Chondrocyte (in vitro differentiated cells): ENCODE data around the gene GTF2IRD1. TPM values are rescaled to one million over a fixed set of nuclear protein-coding genes. Genes with fewer than 3 reads are reported as not detected.
"Not testable (repeated sequence)": the region's sequence is repeated elsewhere in the genome, so short reads cannot be mapped to it uniquely, and the experiment has no call there.

Experiments
- DNase-seq: peaks from one replicate; pipeline ENCODE4 v3.0.0; 2021; ENCODE audit warnings: mixed read lengths, low spot score
- H3K27ac Mint-ChIP-seq: one replicate; pipeline ENCODE4 v1.8.0; 2021; ENCODE audit warnings: mild to moderate bottlenecking, moderate library complexity, mixed read lengths; ENCODE audit not compliant: unreplicated experiment
- H3K27me3 Mint-ChIP-seq: 2 replicates; pipeline ENCODE4 v1.8.0; 2021; ENCODE audit warnings: low read depth, mixed read lengths
- H3K36me3 Mint-ChIP-seq: 2 replicates; pipeline ENCODE4 v1.8.0; 2021; ENCODE audit warnings: low read depth, mixed read lengths
- H3K4me1 Mint-ChIP-seq: 2 replicates; pipeline ENCODE4 v1.8.0; 2021; ENCODE audit warnings: low read depth, mild to moderate bottlenecking, mixed read lengths
- H3K4me3 Mint-ChIP-seq: one replicate; pipeline ENCODE4 v1.8.0; 2021; ENCODE audit warnings: mild to moderate bottlenecking, moderate library complexity, mixed read lengths; ENCODE audit not compliant: unreplicated experiment
- H3K9me3 Mint-ChIP-seq: 2 replicates; pipeline ENCODE4 v1.8.0; 2021; ENCODE audit warnings: low read depth, mixed read lengths
- total RNA-seq: library from RNA; stranded (reverse); gene quantifications from 3 replicates; pipeline ENCODE4 v1.2.1, GENCODE V29; 2021
- TF ChIP-seq, protein P1 (sequence below): fragments of 200-600 bp; sonication (generic); IDR thresholded peaks from 2 replicates; pipeline ENCODE4 v1.5.0; 2021; ENCODE audit warnings: antibody characterized with exemption, mild to moderate bottlenecking, moderate library complexity

Gene GTF2IRD1
- total RNA-seq, 1 donor from 2014 or later, result 48.5 TPM

DNA sequence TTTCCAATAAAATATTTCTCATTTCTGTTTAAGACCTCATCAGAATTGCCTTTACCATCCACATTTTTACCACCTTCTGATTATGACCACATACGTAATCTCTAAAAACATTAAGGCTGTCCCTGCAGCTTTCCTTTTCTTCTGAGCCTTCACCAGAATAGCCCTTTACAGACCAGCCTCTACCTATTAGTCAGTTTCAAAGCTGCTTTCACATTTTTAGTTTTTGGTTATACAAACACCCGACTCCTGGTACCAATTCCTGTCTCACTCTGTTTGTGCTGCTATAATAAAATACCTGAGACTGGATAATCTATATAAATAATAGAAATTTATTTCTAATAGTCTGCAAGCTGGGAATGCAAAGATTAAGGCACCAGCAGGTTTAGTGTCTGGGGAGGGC is 15.4 kb upstream of the GTF2IRD1 start:
- no peak overlapping the region for H3K4me3 Mint-ChIP-seq

DNA sequence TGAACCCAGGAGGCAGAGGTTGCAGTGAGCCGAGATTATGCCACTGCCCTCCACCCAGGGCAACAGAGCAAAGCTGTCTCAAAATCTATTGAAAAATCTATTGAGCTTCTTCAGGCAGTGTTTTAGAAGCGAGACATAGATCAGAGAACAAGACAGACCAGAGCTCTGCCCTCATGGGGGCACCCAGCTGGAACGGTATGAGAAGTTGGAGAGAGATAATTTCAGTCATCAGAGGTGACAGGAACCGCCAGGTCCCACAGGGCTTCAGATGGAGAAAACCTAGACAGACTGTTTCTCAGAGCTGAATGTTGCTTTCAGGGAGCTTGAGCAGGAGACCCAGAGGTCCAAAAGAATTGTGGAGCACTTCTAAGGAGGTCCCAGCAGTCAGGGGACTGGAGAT is 14.2 kb upstream of the GTF2IRD1 start:
- H3K36me3 Mint-ChIP-seq, result no peaks in the 10 kb centered on the region
- TF ChIP-seq, protein P1, sequence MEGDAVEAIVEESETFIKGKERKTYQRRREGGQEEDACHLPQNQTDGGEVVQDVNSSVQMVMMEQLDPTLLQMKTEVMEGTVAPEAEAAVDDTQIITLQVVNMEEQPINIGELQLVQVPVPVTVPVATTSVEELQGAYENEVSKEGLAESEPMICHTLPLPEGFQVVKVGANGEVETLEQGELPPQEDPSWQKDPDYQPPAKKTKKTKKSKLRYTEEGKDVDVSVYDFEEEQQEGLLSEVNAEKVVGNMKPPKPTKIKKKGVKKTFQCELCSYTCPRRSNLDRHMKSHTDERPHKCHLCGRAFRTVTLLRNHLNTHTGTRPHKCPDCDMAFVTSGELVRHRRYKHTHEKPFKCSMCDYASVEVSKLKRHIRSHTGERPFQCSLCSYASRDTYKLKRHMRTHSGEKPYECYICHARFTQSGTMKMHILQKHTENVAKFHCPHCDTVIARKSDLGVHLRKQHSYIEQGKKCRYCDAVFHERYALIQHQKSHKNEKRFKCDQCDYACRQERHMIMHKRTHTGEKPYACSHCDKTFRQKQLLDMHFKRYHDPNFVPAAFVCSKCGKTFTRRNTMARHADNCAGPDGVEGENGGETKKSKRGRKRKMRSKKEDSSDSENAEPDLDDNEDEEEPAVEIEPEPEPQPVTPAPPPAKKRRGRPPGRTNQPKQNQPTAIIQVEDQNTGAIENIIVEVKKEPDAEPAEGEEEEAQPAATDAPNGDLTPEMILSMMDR, result no peak
- peaks cover 5% of the 10 kb centered on the region for H3K9me3 Mint-ChIP-seq
- peaks cover 3% of the 10 kb centered on the region for H3K27me3 Mint-ChIP-seq
- no peak overlapping the region for H3K4me3 Mint-ChIP-seq
- no peak overlapping the region for H3K27ac Mint-ChIP-seq
- DNase-seq, result no peak
- H3K4me1 Mint-ChIP-seq, result peaks cover 6% of the 10 kb centered on the region

More for the DNA sequence above, 15.4 kb upstream of the GTF2IRD1 start:
- Mint-ChIP-seq H3K27me3 (peaks cover 2% of the 10 kb centered on the region), H3K9me3 (peaks cover 5% of the 10 kb centered on the region), H3K4me1 (peaks cover 6% of the 10 kb centered on the region), H3K27ac (no peak overlapping the region), H3K36me3 (no peaks in the 10 kb centered on the region)
- TF ChIP-seq, protein P1, result no peak
- no peak for DNase-seq

DNA sequence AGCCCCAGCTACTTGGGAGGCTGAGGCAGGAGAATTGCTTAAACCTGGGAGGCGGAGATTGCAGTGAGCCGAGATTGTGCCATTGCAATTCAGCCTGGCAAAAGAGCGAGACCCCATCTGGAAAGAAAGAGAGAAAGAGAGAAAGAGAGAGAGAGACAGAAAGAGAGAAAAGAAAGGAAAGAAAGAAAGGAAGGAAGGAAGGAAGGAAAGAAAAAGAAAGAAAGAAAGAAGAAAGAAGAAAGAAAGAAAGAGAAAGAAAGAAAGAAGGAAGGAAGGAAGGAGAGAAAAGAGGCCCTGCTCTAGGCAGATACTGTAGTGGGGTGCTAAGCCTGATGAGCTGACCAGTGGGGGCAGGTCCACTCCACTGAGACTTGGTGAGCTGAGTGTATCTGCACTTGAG is 13.6 kb upstream of the GTF2IRD1 start:
- not testable (repeated sequence) for H3K9me3 Mint-ChIP-seq, H3K4me1 Mint-ChIP-seq, H3K4me3 Mint-ChIP-seq, DNase-seq, H3K36me3 Mint-ChIP-seq, H3K27me3 Mint-ChIP-seq
- peak overlapping the region; percentile 65 for H3K27ac Mint-ChIP-seq

GRCh38 chr7:74441801-74442200 is 11.9 kb upstream of the GTF2IRD1 start:
- Mint-ChIP-seq H3K4me3 (no peak overlapping the region), H3K27me3 (peaks cover 3% of the 10 kb centered on the region), H3K27ac (no peak overlapping the region), H3K36me3 (no peaks in the 10 kb centered on the region), H3K4me1 (peaks cover 6% of the 10 kb centered on the region), H3K9me3 (peaks cover 5% of the 10 kb centered on the region)
- DNase-seq, result no peak
- TF ChIP-seq, protein P1, result no peak

GRCh38 chr7:74443543-74444247 is 10.0 kb upstream of the GTF2IRD1 start:
- DNase-seq, result no peak
- TF ChIP-seq, protein P1, result no peak
- H3K4me3 Mint-ChIP-seq, result no peak overlapping the region
- peaks cover 6% of the 10 kb centered on the region for H3K4me1 Mint-ChIP-seq
- no peaks in the 10 kb centered on the region for H3K9me3 Mint-ChIP-seq
- no peak overlapping the region for H3K27ac Mint-ChIP-seq
- H3K27me3 Mint-ChIP-seq, result peaks cover 3% of the 10 kb centered on the region
- H3K36me3 Mint-ChIP-seq, result no peaks in the 10 kb centered on the region

- H3K4me3 Mint-ChIP-seq, result no peak overlapping the region
- peaks cover 1% of the 10 kb centered on the region for H3K27me3 Mint-ChIP-seq
- H3K27ac Mint-ChIP-seq, result no peak overlapping the region
- H3K9me3 Mint-ChIP-seq, result no peaks in the 10 kb centered on the region
- no peak for DNase-seq
- H3K36me3 Mint-ChIP-seq, result no peaks in the 10 kb centered on the region
- TF ChIP-seq, protein P1, result no peak
- peaks cover 7% of the 10 kb centered on the region for H3K4me1 Mint-ChIP-seq
Measured at GRCh38 chr7:74449144-74449543, 4.6 kb upstream of the GTF2IRD1 start.
